GM12892 (cell line): Measurements from ENCODE around the gene MPV17L2.

ENCODE experiments used
- DNase-seq: peaks from one replicate; pipeline ENCODE4 v3.0.0; 2011; ENCODE audit not compliant: insufficient read length
- FAIRE-seq: peaks from 2 replicates; lab custom pipeline; 2011; peaks lifted over from hg19 to GRCh38; lab: Jason Lieb, UNC
- POLR2A ChIP-seq: IDR thresholded peaks from 2 replicates; pipeline ENCODE4 v1.6.1; 2011; ENCODE audit warnings: low read depth, low read length, control low read depth
- POLR2AphosphoS5 ChIP-seq: IDR thresholded peaks from 2 replicates; pipeline ENCODE4 v1.6.1; 2011; ENCODE audit warnings: low read depth, low read length, control low read depth
- TAF1 ChIP-seq: IDR thresholded peaks from 2 replicates; pipeline ENCODE4 v1.6.1; 2011; ENCODE audit warnings: low read depth, mild to moderate bottlenecking, control low read depth, low read length, borderline replicate concordance

MPV17L2 gene

DNA sequence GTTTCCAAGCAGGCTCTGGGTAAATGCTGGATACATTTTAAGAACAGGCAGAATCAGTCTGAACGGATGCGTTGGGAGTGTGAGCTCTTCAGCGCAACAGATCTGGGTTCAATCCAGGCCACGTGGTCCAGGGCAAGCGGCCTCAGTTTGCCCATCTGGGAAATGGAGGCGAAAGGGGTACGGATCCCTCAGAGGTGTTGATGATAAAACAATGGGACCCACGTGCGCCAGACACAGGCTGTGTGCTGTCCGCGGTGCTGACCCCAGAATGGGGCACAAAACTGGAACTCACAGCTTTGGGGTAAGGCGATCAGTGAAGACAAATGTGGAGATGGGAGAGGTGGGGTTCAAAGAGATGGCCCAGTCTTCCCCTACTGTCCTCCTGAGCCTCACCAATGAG, 46.3 kb downstream of the MPV17L2 start:
- TF ChIP-seq POLR2AphosphoS5 (no peak), POLR2A (no peak), TAF1 (no peak)
- FAIRE-seq (no peak), DNase-seq (no peak)

DNA sequence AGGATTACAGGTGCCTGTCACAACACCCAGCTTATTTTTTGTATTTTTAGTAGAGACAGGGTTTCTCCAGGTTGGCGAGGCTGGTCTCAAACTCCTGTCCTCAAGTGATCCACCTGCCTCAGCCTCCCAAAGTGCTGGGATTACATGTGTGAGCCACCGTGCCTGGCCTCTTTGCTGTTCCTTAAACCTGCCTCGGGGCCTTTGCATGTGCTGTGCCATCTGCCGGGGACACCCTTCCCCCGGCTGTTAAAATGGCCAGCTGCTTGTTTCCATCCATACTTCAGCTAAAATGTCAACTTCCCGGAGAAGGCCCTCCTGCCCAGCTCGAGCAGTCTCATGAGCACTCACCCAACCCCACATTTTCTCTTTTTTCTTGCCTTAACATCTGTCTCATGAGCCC, 52.3 kb downstream of the MPV17L2 start:
- DNase-seq = no peak
- TF ChIP-seq TAF1 = no peak
- no peak for FAIRE-seq
